Measurements from ENCODE around the gene PGRMC1. TPM values are rescaled to one million over a fixed set of nuclear protein-coding genes. Genes with fewer than 3 reads are reported as not detected.

PGRMC1 gene
- polyA plus RNA-seq, 1 experiment = 99.1 TPM

- Histone ChIP-seq H3K27me3 (ENCODE audit: control insufficient read depth, insufficient read depth, low read length) (no peaks in the 10 kb centered on the region), H3K36me3 (ENCODE audit: control insufficient read depth, insufficient read depth, low read length) (no peaks in the 10 kb centered on the region), H3K4me3 (ENCODE audit: low read depth, low read length) (no peak overlapping the region)
- ChIA-PET POLR2A (no interaction called here), CTCF (no interaction called here)
- peak; percentile 63 for DNase-seq (ENCODE audit: low read depth)
- TF ChIP-seq CTCF (IDR thresholded peaks at IDR 0.05; ENCODE audit: insufficient read depth, low read depth, low read length) = no peak
Measured at GRCh38 chrX:119240356-119240755, 4.3 kb downstream of the PGRMC1 start.

- ChIA-PET POLR2A (no interaction called here), CTCF (interaction anchor here (0.6 to 1.6 kb wide), 2 partner anchors 11 to 18 kb away, joined by 3 to 4 read pairs; no protein-coding TSS in a partner anchor)
- TF ChIP-seq CTCF (IDR thresholded peaks at IDR 0.05; ENCODE audit: insufficient read depth, low read depth, low read length) = no peak
- Histone ChIP-seq H3K4me3 (ENCODE audit: low read depth, low read length) (no peak overlapping the region), H3K36me3 (ENCODE audit: control insufficient read depth, insufficient read depth, low read length) (no peaks in the 10 kb centered on the region; the same call in 1 of the 2 replicates), H3K27me3 (ENCODE audit: control insufficient read depth, insufficient read depth, low read length) (no peaks in the 10 kb centered on the region)
- DNase-seq (ENCODE audit: low read depth) = no peak
Measured at GRCh38 chrX:119247702-119248101, 11.6 kb downstream of the PGRMC1 start.

- DNase-seq (ENCODE audit: low read depth) = no peak
- ChIA-PET CTCF (no interaction called here), POLR2A (no interaction called here)
- no peak overlapping the region for H3K4me3 ChIP-seq (ENCODE audit: low read depth, low read length)
- H3K36me3 ChIP-seq (ENCODE audit: control insufficient read depth, insufficient read depth, low read length) = no peaks in the 10 kb centered on the region; the same call in 1 of the 2 replicates
- no peaks in the 10 kb centered on the region for H3K27me3 ChIP-seq (ENCODE audit: control insufficient read depth, insufficient read depth, low read length)
- TF ChIP-seq CTCF (IDR thresholded peaks at IDR 0.05; ENCODE audit: insufficient read depth, low read depth, low read length) = no peak
Measured at GRCh38 chrX:119249891-119250290, 13.8 kb downstream of the PGRMC1 start.

GRCh38 chrX:119251386-119251785, 15.3 kb downstream of the PGRMC1 start:
- Histone ChIP-seq H3K27me3 (ENCODE audit: control insufficient read depth, insufficient read depth, low read length) (no peaks in the 10 kb centered on the region), H3K36me3 (ENCODE audit: control insufficient read depth, insufficient read depth, low read length) (no peaks in the 10 kb centered on the region), H3K4me3 (ENCODE audit: low read depth, low read length) (no peak overlapping the region)
- TF ChIP-seq CTCF (IDR thresholded peaks at IDR 0.05; ENCODE audit: insufficient read depth, low read depth, low read length) = no peak
- DNase-seq (ENCODE audit: low read depth) = no peak
- POLR2A ChIA-PET = no interaction called here
- CTCF ChIA-PET = no interaction called here

- no peak for DNase-seq (ENCODE audit: low read depth)
- no peak for TF ChIP-seq CTCF (IDR thresholded peaks at IDR 0.05; ENCODE audit: insufficient read depth, low read depth, low read length)
- H3K27me3 ChIP-seq (ENCODE audit: control insufficient read depth, insufficient read depth, low read length) = no peaks in the 10 kb centered on the region; the same call in 1 of the 2 replicates
- CTCF ChIA-PET = no interaction called here
- POLR2A ChIA-PET = no interaction called here
- no peaks in the 10 kb centered on the region for H3K36me3 ChIP-seq (ENCODE audit: control insufficient read depth, insufficient read depth, low read length)
- H3K4me3 ChIP-seq (ENCODE audit: low read depth, low read length) = no peak overlapping the region
Measured at GRCh38 chrX:119252716-119253115, 16.6 kb downstream of the PGRMC1 start.

Measured in BJ (cell line).